Osteocyte (in vitro differentiated cells): ENCODE results near the gene TARS1. TPM values are rescaled to one million over a fixed set of nuclear protein-coding genes. Genes with fewer than 3 reads are reported as not detected.

Experiments
- DNase-seq: peaks from one replicate; pipeline ENCODE4 v3.0.0; 2021; ENCODE audit warnings: mixed read lengths; ENCODE audit not compliant: unreplicated experiment; ENCODE audit errors: extremely low spot score
- H3K27ac Mint-ChIP-seq: one replicate; pipeline ENCODE4 v1.8.0; 2021; ENCODE audit warnings: mild to moderate bottlenecking, mixed read lengths; ENCODE audit not compliant: unreplicated experiment
- H3K27me3 Mint-ChIP-seq: one replicate; pipeline ENCODE4 v1.8.0; 2021; ENCODE audit warnings: mixed read lengths; ENCODE audit not compliant: unreplicated experiment
- H3K36me3 Mint-ChIP-seq: one replicate; pipeline ENCODE4 v1.8.0; 2021; ENCODE audit warnings: mixed read lengths; ENCODE audit not compliant: unreplicated experiment
- H3K4me1 Mint-ChIP-seq: one replicate; pipeline ENCODE4 v1.8.0; 2021; ENCODE audit warnings: mixed read lengths; ENCODE audit not compliant: unreplicated experiment
- H3K4me3 Mint-ChIP-seq: one replicate; pipeline ENCODE4 v1.8.0; 2021; ENCODE audit warnings: mild to moderate bottlenecking, moderate library complexity, mixed read lengths; ENCODE audit not compliant: unreplicated experiment
- H3K9me3 Mint-ChIP-seq: one replicate; pipeline ENCODE4 v1.8.0; 2021; ENCODE audit warnings: mixed read lengths; ENCODE audit not compliant: unreplicated experiment
- total RNA-seq: library from RNA; stranded (reverse); gene quantifications from 2 replicates; pipeline ENCODE4 v1.2.1, GENCODE V29; 2021
- TF ChIP-seq, protein P1 (sequence below): fragments of 200-600 bp; sonication (generic); IDR thresholded peaks from 2 replicates; pipeline ENCODE4 v1.5.0; 2021; ENCODE audit warnings: antibody characterized with exemption, mild to moderate bottlenecking, moderate library complexity

TARS1 gene
- total RNA-seq, 1 donor from 2014 or later = 237 TPM

DNA sequence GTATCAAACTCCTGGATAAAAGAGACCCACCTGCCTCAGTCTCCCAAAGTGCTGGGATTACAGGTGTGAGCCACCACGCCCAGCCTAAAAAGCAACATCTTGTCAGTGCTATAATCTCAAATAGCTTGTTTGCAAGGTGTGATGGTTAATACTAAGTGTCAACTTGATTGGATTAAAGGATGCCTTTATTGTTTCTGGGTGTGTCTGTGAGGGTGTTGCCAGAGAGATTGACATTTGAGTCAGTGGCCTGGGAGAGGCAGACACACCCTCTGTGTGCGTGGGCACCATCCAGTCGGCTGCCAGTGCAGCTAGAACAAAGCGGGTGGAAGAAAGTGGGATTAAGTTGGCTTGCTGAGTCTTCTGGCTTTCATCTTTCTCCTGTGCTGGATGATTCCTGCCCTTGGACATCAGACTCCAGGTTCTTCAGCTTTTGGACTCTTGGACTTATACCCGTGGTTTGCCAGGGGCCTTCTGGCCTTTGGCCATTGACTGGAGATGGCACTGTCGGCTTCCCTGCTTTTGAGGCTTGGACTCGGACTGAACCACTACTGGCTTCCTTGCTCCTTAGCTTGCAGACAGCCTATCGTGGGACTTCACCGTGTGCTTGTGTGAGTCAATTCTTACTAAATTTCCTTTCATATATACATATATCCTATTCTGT, 28.1 kb downstream of the TARS1 start:
- Mint-ChIP-seq H3K4me3 (no peak overlapping the region), H3K27me3 (no peaks in the 10 kb centered on the region), H3K4me1 (no peaks in the 10 kb centered on the region), H3K27ac (no peak overlapping the region), H3K36me3 (peaks cover 62% of the 10 kb centered on the region), H3K9me3 (no peaks in the 10 kb centered on the region)
- TF ChIP-seq, protein P1, sequence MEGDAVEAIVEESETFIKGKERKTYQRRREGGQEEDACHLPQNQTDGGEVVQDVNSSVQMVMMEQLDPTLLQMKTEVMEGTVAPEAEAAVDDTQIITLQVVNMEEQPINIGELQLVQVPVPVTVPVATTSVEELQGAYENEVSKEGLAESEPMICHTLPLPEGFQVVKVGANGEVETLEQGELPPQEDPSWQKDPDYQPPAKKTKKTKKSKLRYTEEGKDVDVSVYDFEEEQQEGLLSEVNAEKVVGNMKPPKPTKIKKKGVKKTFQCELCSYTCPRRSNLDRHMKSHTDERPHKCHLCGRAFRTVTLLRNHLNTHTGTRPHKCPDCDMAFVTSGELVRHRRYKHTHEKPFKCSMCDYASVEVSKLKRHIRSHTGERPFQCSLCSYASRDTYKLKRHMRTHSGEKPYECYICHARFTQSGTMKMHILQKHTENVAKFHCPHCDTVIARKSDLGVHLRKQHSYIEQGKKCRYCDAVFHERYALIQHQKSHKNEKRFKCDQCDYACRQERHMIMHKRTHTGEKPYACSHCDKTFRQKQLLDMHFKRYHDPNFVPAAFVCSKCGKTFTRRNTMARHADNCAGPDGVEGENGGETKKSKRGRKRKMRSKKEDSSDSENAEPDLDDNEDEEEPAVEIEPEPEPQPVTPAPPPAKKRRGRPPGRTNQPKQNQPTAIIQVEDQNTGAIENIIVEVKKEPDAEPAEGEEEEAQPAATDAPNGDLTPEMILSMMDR = no peak
- DNase-seq = no peak

GRCh38 chr5:33470544-33470943, 29.8 kb downstream of the TARS1 start:
- Mint-ChIP-seq H3K9me3 (no peaks in the 10 kb centered on the region), H3K4me3 (no peak overlapping the region), H3K4me1 (no peaks in the 10 kb centered on the region)

DNA sequence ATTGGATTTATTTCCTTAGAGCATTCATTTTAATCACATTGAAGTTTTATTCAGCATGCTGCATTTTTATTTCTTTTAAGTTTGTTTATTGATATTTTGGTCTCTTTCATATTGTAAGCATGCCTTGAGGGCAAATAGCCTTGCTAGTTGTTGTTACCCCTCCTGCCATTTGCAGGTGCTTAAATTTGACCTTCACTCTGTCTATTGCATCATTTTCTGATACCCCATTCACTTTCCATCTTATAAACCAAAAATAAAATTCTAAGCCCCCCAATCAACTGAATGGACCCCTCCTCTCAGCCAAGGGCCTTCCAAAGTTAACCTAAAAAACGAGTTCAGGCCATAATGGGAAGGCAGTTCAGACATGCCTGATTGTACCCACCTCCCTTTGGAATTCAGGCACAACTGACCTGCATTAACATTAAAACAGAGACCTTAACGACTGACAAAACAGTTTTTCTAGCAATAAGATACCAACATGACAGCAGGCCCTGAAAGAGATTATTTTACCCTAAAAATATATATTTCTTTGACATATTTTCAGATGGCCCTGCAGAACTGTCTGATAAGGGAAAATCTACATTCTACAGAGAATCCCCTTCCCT, 32.1 kb downstream of the TARS1 start:
- Mint-ChIP-seq H3K36me3 (peaks cover 72% of the 10 kb centered on the region), H3K27me3 (no peaks in the 10 kb centered on the region), H3K9me3 (no peaks in the 10 kb centered on the region), H3K27ac (no peak overlapping the region), H3K4me3 (no peak overlapping the region), H3K4me1 (no peaks in the 10 kb centered on the region)
- TF ChIP-seq, protein P1 = no peak
- DNase-seq = no peak

More at GRCh38 chr5:33470544-33470943, 29.8 kb downstream of the TARS1 start:
- H3K27me3 Mint-ChIP-seq = no peaks in the 10 kb centered on the region
- DNase-seq = no peak
- TF ChIP-seq, protein P1 = peak; percentile 48
- H3K36me3 Mint-ChIP-seq = peaks cover 70% of the 10 kb centered on the region
- no peak overlapping the region for H3K27ac Mint-ChIP-seq

DNA sequence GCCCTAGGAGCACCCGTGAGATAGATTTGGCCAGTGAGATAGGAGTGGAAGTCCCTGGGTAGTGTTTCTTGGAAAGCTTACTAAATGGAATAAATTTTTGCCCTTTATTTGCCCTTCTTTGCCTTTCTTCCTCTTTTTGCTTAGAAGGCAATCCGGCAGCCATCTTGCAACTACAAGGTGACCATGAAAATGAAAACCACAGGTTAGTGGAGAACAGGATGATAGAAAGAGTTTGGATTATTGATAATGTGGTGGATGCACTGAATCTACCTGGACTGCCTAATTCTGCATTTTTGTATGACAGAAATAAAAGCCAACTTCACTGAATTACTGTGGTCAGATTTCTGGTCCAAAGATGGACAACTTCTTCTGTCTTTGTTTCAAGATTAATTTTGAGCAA, 33.2 kb downstream of the TARS1 start:
- TF ChIP-seq, protein P1 = no peak
- Mint-ChIP-seq H3K36me3 (peaks cover 65% of the 10 kb centered on the region), H3K4me1 (no peaks in the 10 kb centered on the region), H3K27ac (no peak overlapping the region), H3K27me3 (no peaks in the 10 kb centered on the region), H3K9me3 (no peaks in the 10 kb centered on the region), H3K4me3 (no peak overlapping the region)
- no peak for DNase-seq

DNA sequence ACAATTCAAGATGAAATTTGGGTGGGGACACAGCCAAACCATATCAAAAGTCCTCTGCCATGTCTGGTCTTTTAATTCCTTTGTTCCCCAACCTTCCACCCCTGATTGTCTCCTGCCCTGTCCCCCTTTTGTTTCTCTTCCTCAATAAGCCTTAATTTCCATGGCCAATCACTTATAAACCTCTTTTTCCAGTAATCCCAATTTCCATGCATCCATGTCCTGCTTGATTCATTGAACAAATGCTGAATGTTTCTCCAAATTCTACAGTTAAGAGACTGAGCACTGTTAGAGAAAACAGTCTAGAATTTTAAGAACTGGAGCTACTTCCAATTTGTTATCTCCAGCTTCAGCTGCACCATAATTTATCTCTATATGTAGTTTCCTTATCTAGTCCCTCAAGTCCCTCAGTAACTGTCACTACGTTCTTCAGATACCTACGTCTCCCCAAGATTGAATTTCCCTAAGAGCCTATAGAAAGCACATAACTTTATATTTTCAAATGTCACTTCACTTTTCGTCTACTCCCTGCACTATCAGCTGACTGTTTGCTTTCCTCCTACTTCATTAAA, 34.2 kb downstream of the TARS1 start:
- H3K4me1 Mint-ChIP-seq = no peaks in the 10 kb centered on the region
- DNase-seq = no peak
- TF ChIP-seq, protein P1 = no peak
- H3K4me3 Mint-ChIP-seq = no peak overlapping the region
- H3K36me3 Mint-ChIP-seq = peaks cover 67% of the 10 kb centered on the region
- no peaks in the 10 kb centered on the region for H3K9me3 Mint-ChIP-seq
- no peak overlapping the region for H3K27ac Mint-ChIP-seq
- H3K27me3 Mint-ChIP-seq = no peaks in the 10 kb centered on the region
